A549 (cell line): Measurements from ENCODE around the gene CHST7. TPM values are rescaled to one million over a fixed set of nuclear protein-coding genes. Genes with fewer than 3 reads are reported as not detected.
A peak's percentile ranks its signal among the peaks of the same experiment; 100 is the strongest.

Experiments
- ATAC-seq, 2 experiments: fragments of 200-7000 bp in 1 of 2; fragments of >200 bp in 1 of 2; cut with Nextera tagmentation in 1 of 2; cut with Tn5 transposase in 1 of 2; 3 replicates each; pipeline versions ENCODE4 v1.8.0 to v1.9.1; 2018 to 2020; ENCODE audit warnings: mild to moderate bottlenecking in 1 of 2, moderate library complexity in 1 of 2
- CTCF ChIA-PET: fragments of 300-600 bp; sonication (Branson Sonifier 250); formaldehyde crosslinking; extraction: SDS; loops from one replicate; lab custom pipeline; 2021; ENCODE audit warnings: antibody characterized with exemption, inconsistent platforms; lab: Yijun Ruan, JAX
- POLR2A ChIA-PET: fragments of 350-600 bp; formaldehyde crosslinking; extraction: SDS; loops from one replicate; lab custom pipeline; 2021; ENCODE audit warnings: antibody characterized with exemption, inconsistent platforms; lab: Yijun Ruan, JAX
- DNase-seq, 2 experiments: peaks; one replicate each; pipeline versions ENCODE4 v3.0.0 to v3.0.0-alpha.2; 2011 to 2016; ENCODE audit warnings: low read depth in 1 of 2, low spot score in 1 of 2
- FAIRE-seq: peaks from 2 replicates; lab custom pipeline; 2011; peaks lifted over from hg19 to GRCh38; lab: Jason Lieb, UNC
- H3K27ac ChIP-seq, 2 experiments: fragments of >200 bp; sonication (Bioruptor Twin); formaldehyde crosslinking; 3 replicates each; pipeline ENCODE4 v1.5.1; 2016 to 2017
- H3K4me1 ChIP-seq: fragments of >200 bp; sonication (Bioruptor Twin); formaldehyde crosslinking; 3 replicates; pipeline ENCODE4 v1.6.1; 2016
- H3K4me2 ChIP-seq: fragments of >200 bp; sonication (Bioruptor Twin); formaldehyde crosslinking; 3 replicates; pipeline ENCODE4 v1.6.1; 2016
- H3K4me3 ChIP-seq: fragments of >200 bp; sonication (Bioruptor Twin); formaldehyde crosslinking; 3 replicates; pipeline ENCODE4 v1.5.1; 2016
- H3K9me3 ChIP-seq: fragments of >200 bp; sonication (Bioruptor Twin); formaldehyde crosslinking; 3 replicates; pipeline ENCODE4 v1.6.1; 2016
- BHLHE40 ChIP-seq: IDR thresholded peaks from 2 replicates; pipeline ENCODE4 v1.6.1; 2012; ENCODE audit warnings: low read depth, low read length, inconsistent platforms
- CEBPB ChIP-seq, 2 experiments: fragments of >200 bp in 1 of 2; sonication (Bioruptor Twin) in 1 of 2; formaldehyde crosslinking in 1 of 2; IDR thresholded peaks; 2 replicates each; pipeline ENCODE4 v1.6.1; 2012 to 2016
- CHD2 ChIP-seq: fragments of 150-350 bp; IDR thresholded peaks from 2 replicates; pipeline ENCODE4 v1.6.1; 2014; ENCODE audit warnings: low read length; ENCODE audit not compliant: partially characterized antibody
- CHD4 ChIP-seq: fragments of 200-600 bp; sonication (generic); IDR thresholded peaks from 2 replicates; pipeline ENCODE4 v1.6.1; 2016; ENCODE audit warnings: antibody characterized with exemption, mild to moderate bottlenecking, borderline replicate concordance
- EHF ChIP-seq: fragments of 250-450 bp; sonication (Bioruptor Pico); IDR thresholded peaks from 2 replicates; pipeline ENCODE4 v1.5.0; 2020; ENCODE audit warnings: mild to moderate bottlenecking
- HEYL ChIP-seq: fragments of 250-450 bp; sonication (Bioruptor Pico); IDR thresholded peaks from 2 replicates; pipeline ENCODE4 v1.8.0; 2021; ENCODE audit warnings: mild to moderate bottlenecking, moderate library complexity
- HOXA7 ChIP-seq: fragments of 250-450 bp; sonication (Bioruptor Pico); IDR thresholded peaks from 2 replicates; pipeline ENCODE4 v1.5.0; 2020; ENCODE audit warnings: mild to moderate bottlenecking, moderate library complexity
- JUN ChIP-seq, 2 experiments: fragments of >200 bp; sonication (Bioruptor Twin); formaldehyde crosslinking; IDR thresholded peaks; 2 replicates in 1 of 2; 3 replicates in 1 of 2; pipeline ENCODE4 v1.6.1; 2016 to 2017
- JUNB ChIP-seq: fragments of >200 bp; sonication (Bioruptor Twin); formaldehyde crosslinking; IDR thresholded peaks from 2 replicates; pipeline ENCODE4 v1.6.1; 2016
- KDM1A ChIP-seq: fragments of 200-600 bp; sonication (generic); IDR thresholded peaks from 2 replicates; pipeline ENCODE4 v1.6.1; 2016; ENCODE audit warnings: low read depth, mild to moderate bottlenecking
- KDM5A ChIP-seq: fragments of 200-600 bp; sonication (generic); IDR thresholded peaks from 2 replicates; pipeline ENCODE4 v1.6.1; 2016; ENCODE audit warnings: antibody characterized with exemption, mild to moderate bottlenecking
- NFE2L2 ChIP-seq: fragments of 150-350 bp; conservative IDR thresholded peaks from 2 replicates; pipeline ENCODE4 v1.6.1; 2014; ENCODE audit warnings: low read length
- NR3C1 ChIP-seq: fragments of >200 bp; sonication (Bioruptor Twin); formaldehyde crosslinking; IDR thresholded peaks from 3 replicates; pipeline ENCODE4 v1.6.1; 2017
- POLR2A ChIP-seq: IDR thresholded peaks from 2 replicates; pipeline ENCODE4 v1.6.1; 2012; ENCODE audit warnings: mild to moderate bottlenecking, low read length
- POLR2AphosphoS2 ChIP-seq: conservative IDR thresholded peaks from 2 replicates; pipeline ENCODE4 v1.6.1; 2012; ENCODE audit warnings: low read length, improper control_type of control experiment, inconsistent platforms
- RAD21 ChIP-seq, 2 experiments: fragments of >200 bp in 1 of 2; sonication (Bioruptor Twin) in 1 of 2; formaldehyde crosslinking in 1 of 2; IDR thresholded peaks in 1 of 2; conservative IDR thresholded peaks in 1 of 2; 2 replicates in 1 of 2; 3 replicates in 1 of 2; pipeline ENCODE4 v1.6.1; 2012 to 2018; ENCODE audit warnings: inconsistent platforms in 1 of 2
- RCOR1 ChIP-seq: fragments of 150-350 bp; IDR thresholded peaks from 2 replicates; pipeline ENCODE4 v1.6.1; 2014; ENCODE audit warnings: antibody characterized with exemption, low read length, low read depth
- RFX5 ChIP-seq: fragments of 450-650 bp; IDR thresholded peaks from 2 replicates; pipeline ENCODE4 v1.7.1; 2014; ENCODE audit warnings: antibody characterized with exemption, mild to moderate bottlenecking, moderate library complexity
- SMC3 ChIP-seq: fragments of >200 bp; sonication (Bioruptor Twin); formaldehyde crosslinking; IDR thresholded peaks from 3 replicates; pipeline ENCODE4 v1.6.1; 2018; ENCODE audit warnings: inconsistent platforms
- TP53 ChIP-seq: fragments of 250-450 bp; sonication (Bioruptor Pico); IDR thresholded peaks from 2 replicates; pipeline ENCODE4 v1.5.0; 2021; ENCODE audit warnings: mild to moderate bottlenecking, moderate library complexity
- ZFP36 ChIP-seq: fragments of 450-650 bp; IDR thresholded peaks from 2 replicates; pipeline ENCODE4 v1.6.1; 2014; ENCODE audit warnings: borderline replicate concordance; ENCODE audit not compliant: partially characterized antibody
- ZSCAN20 ChIP-seq: fragments of 250-450 bp; sonication (Bioruptor Pico); IDR thresholded peaks from 2 replicates; pipeline ENCODE4 v1.8.0; 2022; ENCODE audit warnings: mild to moderate bottlenecking, moderate library complexity
- WGBS: methylation state at CpG from one replicate; pipeline ENCODE4 v1.1.6; 2017; ENCODE audit errors: missing lambda C conversion rate; 5-methylcytosine and 5-hydroxymethylcytosine counted together
- polyA plus RNA-seq, 4 experiments: library from polyadenylated mRNA; depleted of rRNA in 3 of 4; stranded (reverse); fragments of >200 nt; fragmentation: RNase III in 1 of 4; extraction: RNeasy Plus Mini Kit Qiagen cat#74134 plus additional on column Dnase treatment in 1 of 4; gene quantifications; 2 replicates in 3 of 4; 3 replicates in 1 of 4; pipeline ENCODE4 v1.2.3, GENCODE V29; 2011 to 2017
- TF ChIP-seq, protein P1 (sequence below): fragments of 450-650 bp; IDR thresholded peaks from 2 replicates; pipeline ENCODE4 v1.6.1; 2014; ENCODE audit warnings: antibody characterized with exemption
- TF ChIP-seq, protein P2 (sequence below): fragments of >200 bp; sonication (Bioruptor Twin); formaldehyde crosslinking; IDR thresholded peaks from 3 replicates; pipeline ENCODE4 v1.6.1; 2016
- TF ChIP-seq, protein P3 (sequence below): fragments of 200-600 bp; sonication (generic); IDR thresholded peaks from 2 replicates; pipeline ENCODE4 v1.6.1; 2016; ENCODE audit warnings: antibody characterized with exemption, mild to moderate bottlenecking, moderate library complexity
- TF ChIP-seq, protein P4 (sequence below): fragments of >200 bp; sonication (Bioruptor Twin); formaldehyde crosslinking; IDR thresholded peaks from 2 replicates; pipeline ENCODE4 v1.6.1; 2016
- TF ChIP-seq, protein P5 (sequence below): IDR thresholded peaks from 2 replicates; pipeline ENCODE4 v1.6.1; 2012; ENCODE audit warnings: low read depth, borderline replicate concordance
- TF ChIP-seq, protein P6 (sequence below): fragments of >200 bp; sonication (Bioruptor Twin); formaldehyde crosslinking; IDR thresholded peaks from 3 replicates; pipeline ENCODE4 v1.5.1; 2016

CHST7 gene
- polyA plus RNA-seq, 2 of the 4 experiments (the other 2 are of a cell fraction), result 6.5 to 18.8 TPM

DNA sequence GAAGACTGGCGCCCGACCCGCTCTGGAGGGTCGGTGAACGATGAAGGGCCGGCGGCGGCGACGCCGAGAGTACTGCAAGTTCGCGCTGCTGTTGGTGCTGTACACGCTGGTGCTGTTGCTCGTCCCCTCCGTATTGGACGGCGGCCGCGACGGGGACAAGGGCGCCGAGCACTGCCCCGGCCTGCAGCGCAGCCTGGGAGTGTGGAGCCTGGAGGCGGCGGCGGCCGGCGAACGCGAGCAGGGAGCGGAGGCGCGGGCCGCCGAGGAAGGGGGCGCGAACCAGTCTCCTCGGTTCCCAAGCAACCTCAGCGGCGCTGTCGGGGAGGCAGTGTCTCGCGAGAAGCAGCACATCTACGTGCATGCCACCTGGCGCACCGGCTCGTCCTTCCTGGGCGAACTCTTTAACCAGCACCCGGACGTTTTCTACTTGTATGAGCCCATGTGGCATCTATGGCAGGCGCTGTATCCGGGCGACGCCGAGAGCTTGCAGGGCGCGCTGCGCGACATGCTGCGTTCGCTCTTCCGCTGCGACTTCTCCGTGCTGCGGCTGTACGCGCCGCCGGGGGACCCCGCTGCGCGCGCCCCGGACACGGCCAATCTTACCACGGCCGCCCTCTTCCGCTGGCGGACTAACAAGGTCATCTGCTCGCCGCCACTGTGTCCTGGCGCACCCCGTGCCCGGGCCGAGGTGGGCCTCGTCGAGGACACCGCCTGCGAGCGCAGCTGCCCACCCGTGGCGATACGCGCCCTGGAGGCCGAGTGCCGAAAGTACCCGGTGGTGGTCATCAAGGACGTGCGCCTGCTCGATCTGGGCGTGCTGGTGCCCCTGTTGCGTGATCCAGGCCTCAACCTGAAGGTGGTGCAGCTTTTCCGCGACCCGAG is 568 bp downstream of the CHST7 start:
- H3K4me1 ChIP-seq, result peaks cover 35% of the 10 kb centered on the region
- DNase-seq, result peak; percentile 54 to 83
- FAIRE-seq, result no peak
- CTCF ChIA-PET, result no interaction called here
- no peaks in the 10 kb centered on the region for H3K9me3 ChIP-seq
- H3K4me3 ChIP-seq, result peak overlapping the region; percentile 76
- peak overlapping the region; percentile 88 to 98 for H3K27ac ChIP-seq
- H3K4me2 ChIP-seq, result peak overlapping the region; percentile 83
- POLR2A ChIA-PET, result interaction anchor here (1.4 kb wide), 1 partner anchor 9 kb away, joined by 5 read pairs; no protein-coding TSS in a partner anchor
- TF ChIP-seq, protein P1, sequence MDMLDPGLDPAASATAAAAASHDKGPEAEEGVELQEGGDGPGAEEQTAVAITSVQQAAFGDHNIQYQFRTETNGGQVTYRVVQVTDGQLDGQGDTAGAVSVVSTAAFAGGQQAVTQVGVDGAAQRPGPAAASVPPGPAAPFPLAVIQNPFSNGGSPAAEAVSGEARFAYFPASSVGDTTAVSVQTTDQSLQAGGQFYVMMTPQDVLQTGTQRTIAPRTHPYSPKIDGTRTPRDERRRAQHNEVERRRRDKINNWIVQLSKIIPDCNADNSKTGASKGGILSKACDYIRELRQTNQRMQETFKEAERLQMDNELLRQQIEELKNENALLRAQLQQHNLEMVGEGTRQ, result no peak
- TF ChIP-seq NR3C1 (no peak), POLR2AphosphoS2 (no peak), ZSCAN20 (CRISPR knock-in tag) (no peak), TP53 (no peak), JUNB (no peak), KDM1A (no peak), BHLHE40 (no peak), EHF (CRISPR knock-in tag) (no peak), NFE2L2 (no peak), KDM5A (no peak), RCOR1 (no peak), CEBPB (IDR thresholded peaks at IDR 0.05) (no peak), JUN (IDR thresholded peaks at IDR 0.05) (peak; percentile 16 to 31; a peak in 1 of 5 replicates), ZFP36 (no peak), HEYL (CRISPR knock-in tag) (no peak), CHD2 (peak; percentile 95), RFX5 (no peak), SMC3 (0 out of 3 replicates have a peak, but pooled peaks have one; percentile 4), HOXA7 (no peak), POLR2A (0 out of 2 replicates have a peak, but pooled peaks have one; percentile 10), RAD21 (conservative IDR thresholded peaks at IDR 0.05 in 1 of 2, IDR thresholded peaks at IDR 0.05 in 1 of 2) (no peak), CHD4 (no peak)
- TF ChIP-seq, protein P2, sequence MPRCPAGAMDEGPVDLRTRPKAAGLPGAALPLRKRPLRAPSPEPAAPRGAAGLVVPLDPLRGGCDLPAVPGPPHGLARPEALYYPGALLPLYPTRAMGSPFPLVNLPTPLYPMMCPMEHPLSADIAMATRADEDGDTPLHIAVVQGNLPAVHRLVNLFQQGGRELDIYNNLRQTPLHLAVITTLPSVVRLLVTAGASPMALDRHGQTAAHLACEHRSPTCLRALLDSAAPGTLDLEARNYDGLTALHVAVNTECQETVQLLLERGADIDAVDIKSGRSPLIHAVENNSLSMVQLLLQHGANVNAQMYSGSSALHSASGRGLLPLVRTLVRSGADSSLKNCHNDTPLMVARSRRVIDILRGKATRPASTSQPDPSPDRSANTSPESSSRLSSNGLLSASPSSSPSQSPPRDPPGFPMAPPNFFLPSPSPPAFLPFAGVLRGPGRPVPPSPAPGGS, result 0 out of 3 replicates have a peak, but pooled peaks have one; percentile 12
- TF ChIP-seq, protein P3, sequence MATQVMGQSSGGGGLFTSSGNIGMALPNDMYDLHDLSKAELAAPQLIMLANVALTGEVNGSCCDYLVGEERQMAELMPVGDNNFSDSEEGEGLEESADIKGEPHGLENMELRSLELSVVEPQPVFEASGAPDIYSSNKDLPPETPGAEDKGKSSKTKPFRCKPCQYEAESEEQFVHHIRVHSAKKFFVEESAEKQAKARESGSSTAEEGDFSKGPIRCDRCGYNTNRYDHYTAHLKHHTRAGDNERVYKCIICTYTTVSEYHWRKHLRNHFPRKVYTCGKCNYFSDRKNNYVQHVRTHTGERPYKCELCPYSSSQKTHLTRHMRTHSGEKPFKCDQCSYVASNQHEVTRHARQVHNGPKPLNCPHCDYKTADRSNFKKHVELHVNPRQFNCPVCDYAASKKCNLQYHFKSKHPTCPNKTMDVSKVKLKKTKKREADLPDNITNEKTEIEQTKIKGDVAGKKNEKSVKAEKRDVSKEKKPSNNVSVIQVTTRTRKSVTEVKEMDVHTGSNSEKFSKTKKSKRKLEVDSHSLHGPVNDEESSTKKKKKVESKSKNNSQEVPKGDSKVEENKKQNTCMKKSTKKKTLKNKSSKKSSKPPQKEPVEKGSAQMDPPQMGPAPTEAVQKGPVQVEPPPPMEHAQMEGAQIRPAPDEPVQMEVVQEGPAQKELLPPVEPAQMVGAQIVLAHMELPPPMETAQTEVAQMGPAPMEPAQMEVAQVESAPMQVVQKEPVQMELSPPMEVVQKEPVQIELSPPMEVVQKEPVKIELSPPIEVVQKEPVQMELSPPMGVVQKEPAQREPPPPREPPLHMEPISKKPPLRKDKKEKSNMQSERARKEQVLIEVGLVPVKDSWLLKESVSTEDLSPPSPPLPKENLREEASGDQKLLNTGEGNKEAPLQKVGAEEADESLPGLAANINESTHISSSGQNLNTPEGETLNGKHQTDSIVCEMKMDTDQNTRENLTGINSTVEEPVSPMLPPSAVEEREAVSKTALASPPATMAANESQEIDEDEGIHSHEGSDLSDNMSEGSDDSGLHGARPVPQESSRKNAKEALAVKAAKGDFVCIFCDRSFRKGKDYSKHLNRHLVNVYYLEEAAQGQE, result peak; percentile 96
- TF ChIP-seq, protein P4, sequence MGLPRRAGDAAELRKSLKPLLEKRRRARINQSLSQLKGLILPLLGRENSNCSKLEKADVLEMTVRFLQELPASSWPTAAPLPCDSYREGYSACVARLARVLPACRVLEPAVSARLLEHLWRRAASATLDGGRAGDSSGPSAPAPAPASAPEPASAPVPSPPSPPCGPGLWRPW, result no peak
- TF ChIP-seq, protein P5, sequence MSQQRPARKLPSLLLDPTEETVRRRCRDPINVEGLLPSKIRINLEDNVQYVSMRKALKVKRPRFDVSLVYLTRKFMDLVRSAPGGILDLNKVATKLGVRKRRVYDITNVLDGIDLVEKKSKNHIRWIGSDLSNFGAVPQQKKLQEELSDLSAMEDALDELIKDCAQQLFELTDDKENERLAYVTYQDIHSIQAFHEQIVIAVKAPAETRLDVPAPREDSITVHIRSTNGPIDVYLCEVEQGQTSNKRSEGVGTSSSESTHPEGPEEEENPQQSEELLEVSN, result no peak
- TF ChIP-seq, protein P6, sequence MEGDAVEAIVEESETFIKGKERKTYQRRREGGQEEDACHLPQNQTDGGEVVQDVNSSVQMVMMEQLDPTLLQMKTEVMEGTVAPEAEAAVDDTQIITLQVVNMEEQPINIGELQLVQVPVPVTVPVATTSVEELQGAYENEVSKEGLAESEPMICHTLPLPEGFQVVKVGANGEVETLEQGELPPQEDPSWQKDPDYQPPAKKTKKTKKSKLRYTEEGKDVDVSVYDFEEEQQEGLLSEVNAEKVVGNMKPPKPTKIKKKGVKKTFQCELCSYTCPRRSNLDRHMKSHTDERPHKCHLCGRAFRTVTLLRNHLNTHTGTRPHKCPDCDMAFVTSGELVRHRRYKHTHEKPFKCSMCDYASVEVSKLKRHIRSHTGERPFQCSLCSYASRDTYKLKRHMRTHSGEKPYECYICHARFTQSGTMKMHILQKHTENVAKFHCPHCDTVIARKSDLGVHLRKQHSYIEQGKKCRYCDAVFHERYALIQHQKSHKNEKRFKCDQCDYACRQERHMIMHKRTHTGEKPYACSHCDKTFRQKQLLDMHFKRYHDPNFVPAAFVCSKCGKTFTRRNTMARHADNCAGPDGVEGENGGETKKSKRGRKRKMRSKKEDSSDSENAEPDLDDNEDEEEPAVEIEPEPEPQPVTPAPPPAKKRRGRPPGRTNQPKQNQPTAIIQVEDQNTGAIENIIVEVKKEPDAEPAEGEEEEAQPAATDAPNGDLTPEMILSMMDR, result no peak
- 12% methylated on average over 26 of the region's 107 CpGs for WGBS
- peak; percentile 80 to 81 for ATAC-seq
